ENCODE data around the gene ZIK1. TPM values are rescaled to one million over a fixed set of nuclear protein-coding genes. Genes with fewer than 3 reads are reported as not detected.

Gene ZIK1
- total RNA-seq, 2 donors from 2014 or later = 5.4 to 29.2 TPM

GRCh38 chr19:57566396-57567265 is 17.3 kb upstream of the ZIK1 start:
- no peaks in the 10 kb centered on the region for H3K36me3 ChIP-seq
- DNase-seq (ENCODE audit: low spot score) (no peak), ATAC-seq (ENCODE audit: insufficient number of reproducible peaks, low FRiP score, low read depth) (no peak)
- no peak overlapping the region for H3K4me3 ChIP-seq
- no peaks in the 10 kb centered on the region for H3K27me3 ChIP-seq (replicated peaks; ENCODE audit: insufficient read depth)
- H3K27ac ChIP-seq = no peak overlapping the region
- no peaks in the 10 kb centered on the region for H3K4me1 ChIP-seq (ENCODE audit: control insufficient read depth in 1 of 2, low read depth in 2 of 2)
- H3K9me3 ChIP-seq = peaks cover 75% of the 10 kb centered on the region
- TF ChIP-seq CTCF (IDR thresholded peaks at IDR 0.05) = no peak

- no peaks in the 10 kb centered on the region for H3K4me1 ChIP-seq (ENCODE audit: control insufficient read depth in 1 of 2, low read depth in 2 of 2)
- ATAC-seq (ENCODE audit: insufficient number of reproducible peaks, low FRiP score, low read depth) (no peak), DNase-seq (ENCODE audit: low spot score) (no peak)
- no peak overlapping the region for H3K4me3 ChIP-seq
- no peak overlapping the region for H3K27ac ChIP-seq
- no peak for TF ChIP-seq CTCF (IDR thresholded peaks at IDR 0.05)
- H3K27me3 ChIP-seq (replicated peaks; ENCODE audit: insufficient read depth) = no peaks in the 10 kb centered on the region
- H3K36me3 ChIP-seq = peaks cover 36% of the 10 kb centered on the region
- peaks cover 98% of the 10 kb centered on the region for H3K9me3 ChIP-seq
Measured at GRCh38 chr19:57570707-57571106, 13.2 kb upstream of the ZIK1 start.

GRCh38 chr19:57572415-57572947 is 11.5 kb upstream of the ZIK1 start:
- no peak for ATAC-seq (ENCODE audit: insufficient number of reproducible peaks, low FRiP score, low read depth)
- Histone ChIP-seq H3K4me1 (ENCODE audit: control insufficient read depth in 1 of 2, low read depth in 2 of 2) (no peaks in the 10 kb centered on the region), H3K9me3 (peaks cover 88% of the 10 kb centered on the region), H3K4me3 (no peak overlapping the region), H3K27me3 (replicated peaks; ENCODE audit: insufficient read depth) (no peaks in the 10 kb centered on the region), H3K27ac (no peak overlapping the region), H3K36me3 (peaks cover 45% of the 10 kb centered on the region)
- TF ChIP-seq CTCF (IDR thresholded peaks at IDR 0.05) = no peak
- DNase-seq (ENCODE audit: low spot score) = no peak

- no peak overlapping the region for H3K4me3 ChIP-seq
- DNase-seq (ENCODE audit: low spot score) (no peak), ATAC-seq (ENCODE audit: insufficient number of reproducible peaks, low FRiP score, low read depth) (no peak)
- H3K27me3 ChIP-seq (replicated peaks; ENCODE audit: insufficient read depth) = no peaks in the 10 kb centered on the region
- H3K36me3 ChIP-seq = peaks cover 45% of the 10 kb centered on the region
- peaks cover 49% of the 10 kb centered on the region for H3K9me3 ChIP-seq
- TF ChIP-seq CTCF (IDR thresholded peaks at IDR 0.05) = no peak
- H3K4me1 ChIP-seq (ENCODE audit: control insufficient read depth in 1 of 2, low read depth in 2 of 2) = peaks cover 7 to 9% of the 10 kb centered on the region in 2 donors
- no peak overlapping the region for H3K27ac ChIP-seq
Measured at GRCh38 chr19:57576661-57577060, 7.3 kb upstream of the ZIK1 start.

- Histone ChIP-seq H3K4me1 (ENCODE audit: control insufficient read depth in 1 of 2, low read depth in 2 of 2) (peaks cover 7 to 15% of the 10 kb centered on the region in 2 donors), H3K27ac (peak within 1 kb of the TSS; percentile 24 to 49), H3K4me3 (peak within 1 kb of the TSS; percentile 91), H3K27me3 (replicated peaks; ENCODE audit: insufficient read depth) (no peaks in the 10 kb centered on the region), H3K9me3 (peaks cover 29% of the 10 kb centered on the region), H3K36me3 (peaks cover 29% of the 10 kb centered on the region)
- ATAC-seq (ENCODE audit: insufficient number of reproducible peaks, low FRiP score, low read depth) = peak; percentile 100
- TF ChIP-seq CTCF (IDR thresholded peaks at IDR 0.05) = no peak
- peak; percentile 96 for DNase-seq (ENCODE audit: low spot score)
Measured at GRCh38 chr19:57578487-57579205, 5.3 kb upstream of the ZIK1 start, which contains the start of gene ZNF416. TSS of gene ZNF416 (minus strand) at chr19:57578911. CDS start at chr19:57578704, 207 bp downstream.

All from thoracic aorta (tissue), 2 donors.